HG03469 (cell line): Measurements from ENCODE around the gene DNAJC5G.
"Not testable (repeated sequence)": the region's sequence is repeated elsewhere in the genome, so short reads cannot be mapped to it uniquely, and the experiment has no call there.

Experiments
- ATAC-seq: cut with Tn5 transposase; IDR thresholded peaks from one replicate; pipeline ENCODE4 v1.9.1; 2021; ENCODE audit warnings: mild to moderate bottlenecking, moderate library complexity, moderate number of reproducible peaks; ENCODE audit not compliant: unreplicated experiment

DNAJC5G gene

DNA sequence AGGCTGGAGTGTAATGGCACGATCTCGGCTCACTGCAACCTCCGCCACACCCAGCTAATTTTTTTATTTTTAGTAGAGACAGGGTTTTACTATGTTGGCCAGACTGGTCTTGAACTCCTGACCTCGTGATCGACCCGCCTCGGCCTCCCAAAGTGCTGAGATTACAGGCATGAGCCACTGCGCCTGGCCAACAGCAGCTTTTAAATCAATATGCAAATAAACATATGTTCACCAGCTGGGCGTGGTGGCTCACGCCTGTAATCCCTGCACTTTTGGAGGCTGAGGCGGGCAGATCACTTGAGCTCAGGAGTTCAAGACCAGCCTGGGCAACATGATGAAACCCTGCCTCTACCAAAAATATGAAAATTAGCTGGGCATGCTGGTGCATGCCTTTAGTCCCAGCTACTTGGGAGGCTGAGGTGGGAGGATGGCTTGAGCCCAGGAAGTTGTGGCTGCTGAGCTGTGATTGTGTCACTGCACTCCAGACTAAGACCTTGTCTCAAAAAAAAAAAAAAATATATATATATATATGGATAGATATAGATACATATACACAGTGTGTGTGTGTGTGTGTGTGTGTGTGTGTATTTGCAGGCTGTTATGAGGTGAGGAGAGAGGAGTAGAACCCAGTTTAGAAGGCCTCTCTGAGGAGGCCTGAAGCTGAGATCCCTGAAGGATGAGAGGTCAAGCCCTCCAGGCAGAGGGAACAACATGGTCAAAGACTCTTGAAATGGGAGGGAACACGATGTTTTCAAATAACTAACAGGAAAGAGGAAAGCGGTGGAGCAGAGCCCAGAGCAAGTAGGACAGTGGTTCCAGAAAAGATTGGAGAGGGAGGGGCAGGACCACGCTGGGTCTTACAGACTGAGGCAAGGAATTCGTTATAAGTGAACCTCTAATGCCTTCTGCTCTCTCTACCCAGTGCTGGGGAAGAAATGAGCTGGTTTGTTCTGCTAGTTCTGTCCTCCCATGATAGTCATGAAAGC lies 2.4 kb upstream of the DNAJC5G start:
- not testable (repeated sequence) for ATAC-seq

DNA sequence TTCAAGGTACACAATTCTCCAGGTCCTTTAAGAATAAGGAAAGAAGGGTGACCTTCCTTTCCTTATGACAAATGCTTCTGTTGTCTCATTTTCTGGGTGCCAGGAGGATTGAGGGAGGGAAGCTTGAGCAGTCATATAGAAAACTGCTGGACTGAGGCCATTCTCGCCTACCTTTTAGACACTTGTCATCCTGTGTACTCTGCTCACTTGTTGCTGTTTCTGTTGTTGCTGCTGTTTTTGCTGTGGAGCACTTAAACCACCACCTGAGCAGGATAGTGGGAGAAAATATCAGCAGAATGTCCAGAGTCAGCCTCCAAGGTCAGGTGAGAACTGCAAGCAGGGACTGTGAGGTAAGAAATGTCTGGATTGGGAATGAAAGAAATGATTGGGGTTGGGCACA lies 2.8 kb downstream of the DNAJC5G start:
- no peak for ATAC-seq

DNA sequence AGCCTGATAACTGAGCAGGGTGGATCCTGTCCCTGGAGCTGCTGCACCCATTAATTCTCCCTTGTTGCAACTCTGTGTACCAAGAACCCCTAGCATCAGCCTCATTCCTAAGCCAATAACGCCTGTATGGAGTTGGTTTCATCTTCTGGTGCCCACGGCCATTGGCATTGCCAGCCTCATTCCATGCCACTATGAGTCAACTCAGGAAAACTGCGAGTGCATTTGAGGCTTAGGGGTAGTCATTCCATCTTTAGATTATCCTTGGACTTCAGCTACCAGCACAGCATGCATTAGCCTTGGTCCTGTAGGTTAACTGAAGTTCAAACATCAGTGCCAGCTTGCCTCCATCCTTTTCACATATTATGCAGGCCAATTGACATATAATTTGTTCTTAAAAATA lies 5.6 kb downstream of the DNAJC5G start:
- no peak for ATAC-seq

DNA sequence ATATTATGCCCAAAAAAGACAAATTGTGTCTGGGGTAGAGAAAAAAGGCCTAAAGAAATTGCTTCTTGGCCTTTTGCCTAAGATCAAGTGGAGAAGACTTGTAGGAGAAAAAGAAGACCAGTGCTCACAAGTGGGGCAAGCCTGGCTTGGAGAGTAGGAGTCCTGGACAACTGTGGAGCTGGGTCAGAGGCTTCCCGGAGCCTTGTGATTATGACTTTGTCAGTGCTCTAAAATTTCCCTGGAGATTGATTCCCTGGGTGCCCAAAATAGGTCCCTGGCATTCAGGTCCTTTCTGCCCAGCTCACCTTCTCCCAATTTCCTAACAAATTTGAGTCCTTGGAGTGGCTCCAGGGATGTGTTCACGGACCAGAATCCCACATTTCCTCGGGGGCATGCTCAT lies 6.2 kb downstream of the DNAJC5G start:
- ATAC-seq: no peak

DNA sequence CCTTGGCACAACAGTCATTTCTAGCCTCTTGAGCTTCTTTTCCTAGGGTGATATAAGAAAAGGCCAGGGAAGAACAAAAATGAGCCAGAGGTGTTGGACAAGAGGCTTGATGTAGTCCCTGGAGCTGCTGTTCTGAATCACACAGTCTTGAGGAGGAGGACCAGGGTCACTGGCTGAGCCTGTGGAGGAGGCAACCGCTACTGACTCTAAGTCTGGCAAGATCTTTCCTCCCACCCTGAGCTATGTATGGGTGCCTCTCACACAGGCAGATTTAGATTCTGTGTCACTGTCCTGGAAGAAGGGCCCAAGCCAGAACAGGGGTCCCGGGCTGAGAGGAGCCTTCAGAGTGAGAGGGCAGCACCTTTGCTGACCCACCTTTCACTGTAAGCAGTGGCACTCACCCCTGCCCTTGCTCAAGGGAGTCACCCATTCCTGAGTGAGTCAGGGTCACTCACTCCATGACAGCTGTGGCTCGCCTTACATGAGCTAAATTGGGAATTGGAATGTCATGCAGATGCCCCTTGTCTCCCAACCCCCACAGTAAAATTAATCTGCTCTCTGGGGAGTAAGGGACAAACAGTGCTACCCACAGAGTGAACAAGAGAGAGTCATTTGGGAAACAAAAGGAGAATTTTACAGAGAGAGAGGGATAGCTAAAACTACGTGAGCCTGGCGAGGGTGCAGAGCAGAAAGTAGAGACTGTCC lies 6.8 kb downstream of the DNAJC5G start, which contains the start of gene TRIM54:
TRIM54 (plus strand) TSS at position 575 of the 705 bp plus-strand sequence. CDS start 303 bp downstream, outside the sequence.
- no peak for ATAC-seq

DNA sequence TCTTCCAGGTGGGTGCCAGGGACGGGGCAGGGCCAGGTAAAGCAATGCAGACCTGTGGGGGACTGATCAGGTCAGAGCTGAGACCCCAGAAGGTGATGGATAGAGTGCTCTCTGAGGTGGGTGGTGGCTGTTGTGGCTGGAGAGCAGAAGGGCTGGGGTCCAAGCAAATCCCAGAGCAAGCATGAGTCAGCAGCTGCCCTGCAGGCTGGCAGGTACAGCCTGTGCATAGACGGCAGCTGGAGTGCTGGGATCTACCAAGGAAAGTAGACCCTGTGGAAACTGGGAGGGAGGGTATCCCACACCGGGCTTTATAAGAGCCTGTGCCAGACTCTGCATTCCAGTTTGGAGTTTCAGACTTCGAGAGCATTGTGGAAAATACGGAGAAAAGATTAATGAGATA lies 7.7 kb downstream of the DNAJC5G start:
- ATAC-seq: no peak

DNA sequence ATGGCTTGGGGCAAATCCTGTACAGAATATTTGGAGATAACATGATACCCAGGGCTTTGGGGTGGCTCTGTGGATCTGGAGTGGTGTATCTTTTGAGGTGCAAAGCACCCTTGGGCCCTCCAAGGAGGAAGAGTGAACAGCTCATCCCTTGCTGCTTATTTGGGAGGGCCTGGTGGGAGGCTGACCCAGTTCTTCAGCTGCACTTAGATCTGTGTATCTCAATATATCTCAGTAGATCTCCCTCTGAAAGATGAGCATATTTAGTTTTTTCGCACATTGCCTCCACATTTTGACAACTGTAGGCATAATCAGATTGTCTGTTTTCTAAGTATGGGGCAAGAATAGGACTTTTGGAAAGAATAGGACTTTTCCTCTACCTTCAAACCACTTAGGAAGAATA lies 9.8 kb downstream of the DNAJC5G start:
- no peak for ATAC-seq

DNA sequence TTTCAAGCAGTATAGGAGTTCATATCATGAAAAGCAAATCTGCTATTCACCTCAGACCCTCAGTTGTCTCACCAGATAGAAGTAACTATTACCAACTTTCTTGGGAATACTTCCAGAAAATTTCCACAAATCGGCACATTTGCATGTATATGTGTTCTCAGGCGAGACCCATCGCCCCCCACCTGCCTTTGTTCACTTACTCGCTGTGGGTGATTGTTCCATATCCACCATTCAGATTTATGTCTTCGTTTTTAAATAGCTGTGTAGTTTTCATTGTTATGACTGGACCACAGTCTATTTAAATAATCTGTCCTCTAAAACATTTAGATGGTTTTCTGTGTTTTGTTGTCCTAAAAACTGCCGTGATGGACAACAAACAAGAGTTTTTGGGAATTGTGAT lies 10.2 kb downstream of the DNAJC5G start:
- ATAC-seq: no peak

DNA sequence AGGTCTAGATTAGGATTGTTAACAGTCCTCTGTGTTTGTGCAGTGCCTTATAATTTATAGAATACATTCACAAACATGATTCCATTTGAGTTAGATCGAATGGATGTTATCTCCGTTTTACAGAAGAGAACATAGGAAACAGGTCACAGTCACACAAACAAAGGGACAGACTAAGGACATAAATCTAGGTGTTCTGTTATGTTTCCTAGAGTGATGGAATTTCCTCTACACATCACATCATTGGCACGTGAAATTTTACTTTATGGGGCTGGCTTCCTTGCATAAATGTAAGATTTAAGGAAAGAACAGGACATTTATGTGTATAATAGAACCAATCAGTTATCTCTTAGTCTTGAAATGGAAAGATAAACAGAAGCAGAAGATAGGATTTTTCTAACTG lies 13.4 kb downstream of the DNAJC5G start:
- ATAC-seq: no peak

DNA sequence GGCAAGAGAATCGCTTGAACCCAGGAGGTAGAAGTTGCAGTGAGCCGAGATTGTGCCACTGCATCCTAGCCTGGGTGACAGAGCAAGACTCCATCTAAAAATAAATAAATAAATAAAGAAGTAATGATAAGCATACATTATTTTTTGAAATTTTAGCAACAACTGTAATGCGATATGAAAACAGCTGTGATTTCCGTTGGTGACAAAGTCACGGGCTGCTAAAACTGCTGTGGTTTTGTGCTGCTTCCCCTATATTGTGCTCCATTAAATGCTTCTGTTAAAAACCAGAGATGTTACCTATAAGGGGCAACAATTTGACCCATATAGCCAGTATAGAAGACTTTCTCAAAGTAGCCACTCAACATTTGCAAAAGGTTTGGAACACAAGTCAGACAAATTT lies 15.3 kb downstream of the DNAJC5G start:
- ATAC-seq: no peak

DNA sequence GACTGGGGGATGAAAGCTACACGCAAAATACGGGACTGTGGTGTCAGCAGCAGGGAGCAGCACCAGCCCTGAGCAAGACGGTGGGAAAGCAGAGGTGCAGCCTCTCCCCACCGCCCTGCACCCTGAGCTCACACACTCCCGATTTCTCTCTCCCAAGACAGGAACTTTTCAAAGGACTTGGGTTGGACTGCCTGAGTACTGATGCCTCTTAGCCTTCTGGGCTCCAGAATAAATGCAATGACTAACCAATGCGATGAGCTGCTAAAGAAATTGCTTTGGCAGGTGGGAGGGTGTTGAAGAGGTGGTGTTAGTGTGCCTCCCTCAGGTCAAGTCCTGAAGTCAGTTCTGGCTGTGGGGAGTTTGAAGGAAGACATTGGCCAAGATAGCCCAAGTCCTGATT lies 16.6 kb downstream of the DNAJC5G start:
- ATAC-seq: no peak

DNA sequence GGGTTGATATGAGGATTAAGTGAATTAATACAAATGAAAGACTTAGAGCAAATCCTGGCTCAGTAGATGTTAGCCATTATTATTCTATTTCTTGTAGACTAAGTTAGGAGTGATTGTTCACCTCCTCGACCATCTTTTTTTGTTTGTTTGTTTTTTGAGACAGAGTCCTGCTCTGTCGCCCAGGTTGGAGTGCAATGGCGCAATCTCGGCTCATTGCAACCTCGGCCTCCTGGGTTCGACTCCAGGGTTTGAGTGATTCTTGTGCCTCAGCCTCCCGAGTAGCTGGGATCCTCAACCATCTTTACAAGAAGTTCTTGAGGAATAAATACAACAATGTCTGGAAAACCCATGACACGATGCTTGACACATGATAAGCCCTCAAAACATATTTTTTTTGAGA lies 19.7 kb downstream of the DNAJC5G start:
- no peak for ATAC-seq

DNA sequence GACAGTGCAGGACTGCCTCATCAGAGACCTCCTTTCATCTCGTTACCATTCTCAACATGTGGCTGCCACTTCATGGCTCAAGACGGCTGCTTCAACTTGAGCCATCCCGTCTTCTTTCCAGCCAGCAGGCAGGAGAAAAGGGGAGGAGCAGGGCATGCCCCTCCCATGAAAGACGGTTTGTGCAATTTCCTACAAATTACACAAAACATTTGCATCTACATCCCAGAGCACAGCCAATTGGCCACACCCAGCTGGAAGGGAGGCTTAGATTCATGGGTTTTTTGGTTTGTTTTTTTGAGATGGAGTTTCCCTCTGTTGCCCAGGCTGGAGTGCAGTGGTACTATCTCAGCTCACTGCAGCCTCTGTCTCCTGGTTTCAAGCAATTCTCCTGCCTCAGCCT lies 21.2 kb downstream of the DNAJC5G start:
- no peak for ATAC-seq

DNA sequence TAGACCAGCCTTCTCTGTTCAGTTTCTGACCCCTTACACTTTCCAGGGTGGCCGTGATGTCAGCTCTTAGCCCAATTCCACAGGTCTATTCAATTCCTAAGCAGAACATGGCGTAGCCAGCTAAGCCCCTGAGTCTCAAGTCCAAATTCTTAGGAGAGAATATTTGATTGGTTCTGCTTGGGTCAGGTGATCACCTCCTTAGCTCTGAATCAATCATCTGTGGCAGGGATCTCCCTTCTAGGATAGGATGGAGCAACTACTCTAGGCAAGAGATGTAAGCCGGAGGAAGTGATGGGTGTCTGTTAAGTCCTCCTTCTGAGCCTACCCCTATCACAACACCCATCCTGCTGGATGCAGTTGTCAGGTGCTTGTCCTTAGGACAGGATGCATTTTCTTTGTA lies 22.0 kb downstream of the DNAJC5G start:
- no peak for ATAC-seq

DNA sequence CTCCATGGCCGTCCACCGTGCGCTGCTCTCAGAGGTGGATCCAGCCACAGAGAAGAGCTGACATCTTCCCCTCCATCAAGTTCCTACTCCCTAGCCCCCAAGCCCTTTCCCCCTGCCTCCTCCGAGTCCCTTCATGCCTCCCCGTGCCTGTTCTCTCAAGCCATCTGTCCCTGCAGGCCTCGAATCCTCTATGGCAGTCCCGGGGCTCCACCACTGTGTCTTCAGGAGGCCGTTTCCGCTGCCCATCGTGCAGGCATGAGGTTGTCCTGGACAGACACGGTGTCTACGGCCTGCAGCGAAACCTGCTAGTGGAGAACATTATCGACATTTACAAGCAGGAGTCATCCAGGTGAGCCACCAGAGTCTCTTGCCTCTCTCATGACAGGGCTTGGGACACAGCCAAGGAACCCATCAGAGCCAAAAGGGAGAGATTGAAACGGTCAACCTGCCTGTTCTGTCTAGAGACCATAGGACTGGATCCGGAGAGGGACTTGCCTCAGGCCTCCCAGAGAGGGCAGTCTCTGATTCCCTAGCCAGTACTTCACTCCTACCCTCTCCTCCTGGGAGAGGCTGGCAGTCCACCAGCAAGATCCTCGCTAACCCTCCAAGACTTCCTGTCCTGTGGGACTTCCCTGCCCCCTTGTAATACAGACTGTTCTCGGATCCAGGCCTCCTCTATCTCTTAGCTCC lies 23.3 kb downstream of the DNAJC5G start:
- no peak for ATAC-seq

DNA sequence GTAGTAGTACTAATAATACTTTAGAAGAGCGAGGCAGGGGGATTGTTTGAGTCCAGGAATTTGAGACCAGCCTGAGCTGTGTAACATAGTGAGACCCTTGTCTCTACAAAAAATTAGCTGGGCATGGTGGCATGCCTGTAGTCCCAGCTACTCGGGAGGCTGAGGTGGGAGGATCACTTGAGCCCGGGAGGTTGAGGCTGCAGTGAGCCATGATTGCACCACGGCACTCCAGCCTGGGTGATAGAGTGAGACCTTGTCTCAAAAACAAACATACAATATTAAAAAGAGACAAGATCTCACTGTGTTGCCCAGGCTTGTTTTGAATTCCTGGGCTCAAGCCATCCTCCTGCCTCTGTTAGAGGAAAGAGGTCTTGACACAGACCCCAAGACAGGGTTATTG lies 25.4 kb downstream of the DNAJC5G start:
- not testable (repeated sequence) for ATAC-seq

DNA sequence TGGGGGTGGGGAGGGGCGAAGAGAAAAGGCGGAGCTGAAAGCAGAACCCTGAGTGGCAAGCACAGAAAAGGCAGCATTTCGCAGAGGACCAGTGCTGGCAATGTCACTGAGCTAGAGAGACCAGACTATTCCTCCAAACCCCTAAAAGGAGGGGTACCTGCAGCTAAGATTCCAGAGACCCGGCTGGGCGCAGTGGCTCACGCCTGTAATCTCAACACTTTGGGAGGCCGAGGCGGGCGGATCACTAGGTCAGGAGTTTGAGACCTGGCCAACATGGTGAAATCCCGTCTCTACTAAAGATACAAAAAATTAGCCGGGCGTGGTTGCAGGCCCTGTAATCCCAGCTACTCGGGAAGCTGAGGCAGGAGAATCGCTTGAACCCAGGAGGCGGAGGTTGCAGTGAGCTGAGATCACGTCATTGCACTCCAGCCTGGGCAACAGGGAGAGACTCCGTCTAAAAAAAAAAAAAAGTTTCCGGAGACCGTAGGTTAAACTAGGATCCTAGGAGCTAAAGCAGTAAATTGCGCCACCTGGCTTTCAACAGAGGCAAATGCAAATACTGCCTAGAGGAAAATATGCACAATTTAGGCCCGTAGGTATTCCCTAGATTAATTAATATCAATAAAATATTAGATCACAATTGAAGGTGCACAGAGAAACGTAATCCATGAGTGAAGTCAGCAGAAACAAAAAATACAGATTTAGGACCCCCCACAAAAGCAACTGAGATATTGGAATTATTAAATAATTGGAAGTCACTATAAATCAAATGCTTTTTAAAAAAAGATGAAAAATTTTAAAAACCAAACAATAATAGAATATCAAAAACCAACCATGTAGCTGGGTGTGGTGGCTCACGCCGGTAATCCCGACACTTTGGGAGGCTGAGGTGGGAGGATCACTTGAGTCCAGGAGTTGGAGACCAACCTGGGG lies 28.1 kb downstream of the DNAJC5G start:
- ATAC-seq: no peak

DNA sequence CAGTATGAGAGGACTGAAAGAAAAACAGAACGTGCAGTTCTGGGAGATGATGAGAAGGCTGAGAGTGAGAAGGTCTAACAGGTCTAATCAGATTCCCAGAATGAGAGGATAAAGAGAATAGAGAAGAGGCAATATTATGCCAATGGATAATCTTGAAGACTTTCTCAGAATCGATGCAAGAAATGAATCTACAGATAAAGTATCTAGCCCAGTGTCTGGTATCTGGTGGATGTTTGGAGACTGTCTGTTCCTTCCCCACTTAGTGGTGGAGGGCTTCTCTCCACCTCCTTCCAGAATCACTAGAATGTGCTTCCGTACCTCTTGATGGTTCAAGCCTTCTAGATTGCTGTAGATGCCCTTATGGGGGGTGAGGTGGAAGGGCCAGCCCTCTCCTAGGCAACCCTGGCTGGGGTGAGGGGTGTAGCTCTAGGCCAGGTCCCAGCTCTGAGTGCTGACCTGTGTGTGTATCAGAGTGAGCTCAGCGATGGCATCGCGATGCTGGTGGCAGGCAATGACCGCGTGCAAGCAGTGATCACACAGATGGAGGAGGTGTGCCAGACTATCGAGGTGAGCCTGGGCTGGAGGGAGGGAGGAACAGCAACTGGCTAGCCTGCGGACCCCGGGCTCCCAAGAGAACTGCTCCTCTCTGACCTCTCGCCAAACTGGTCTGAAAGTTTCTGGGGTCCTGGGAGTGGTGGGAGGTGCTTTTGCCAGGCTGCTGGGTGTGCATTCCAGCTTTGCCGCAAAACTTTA lies 29.4 kb downstream of the DNAJC5G start:
- ATAC-seq: no peak

DNA sequence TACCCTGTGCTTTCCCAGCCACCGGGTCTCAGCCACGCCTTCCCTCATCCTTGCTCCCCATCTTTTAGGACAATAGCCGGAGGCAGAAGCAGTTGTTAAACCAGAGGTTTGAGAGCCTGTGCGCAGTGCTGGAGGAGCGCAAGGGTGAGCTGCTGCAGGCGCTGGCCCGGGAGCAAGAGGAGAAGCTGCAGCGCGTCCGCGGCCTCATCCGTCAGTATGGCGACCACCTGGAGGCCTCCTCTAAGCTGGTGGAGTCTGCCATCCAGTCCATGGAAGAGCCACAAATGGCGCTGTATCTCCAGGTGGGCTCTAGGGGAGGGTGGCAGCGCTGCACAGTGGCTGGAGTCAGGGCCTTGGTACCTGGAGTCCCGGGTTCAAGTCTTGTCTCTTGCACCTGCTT lies 30.3 kb downstream of the DNAJC5G start:
- no peak for ATAC-seq

DNA sequence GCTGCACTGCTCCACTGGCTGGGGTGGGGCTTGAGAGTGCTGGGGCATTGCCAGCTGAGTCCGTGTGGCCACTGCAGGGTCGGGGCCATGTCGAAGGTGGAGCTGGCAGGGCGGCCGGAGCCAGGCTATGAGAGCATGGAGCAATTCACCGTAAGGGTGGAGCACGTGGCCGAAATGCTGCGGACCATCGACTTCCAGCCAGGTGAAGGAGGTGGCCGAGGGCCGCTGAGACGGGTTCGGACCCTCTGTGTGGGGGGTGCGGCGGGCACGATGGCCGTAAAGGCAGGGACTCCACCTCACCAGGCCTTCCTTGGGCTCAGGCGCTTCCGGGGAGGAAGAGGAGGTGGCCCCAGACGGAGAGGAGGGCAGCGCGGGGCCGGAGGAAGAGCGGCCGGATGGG lies 30.9 kb downstream of the DNAJC5G start:
- no peak for ATAC-seq
